Prostate gland (tissue), 2 donors: ENCODE data around the gene CYP2A7.
"Not testable (repeated sequence)": the region's sequence is repeated elsewhere in the genome, so short reads cannot be mapped to it uniquely, and the experiment has no call there.

Experiments used
- CTCF ChIP-seq, 4 experiments: fragments of 200-600 bp in 2 of 4; fragments of 450-650 bp in 2 of 4; sonication (generic) in 2 of 4; IDR thresholded peaks; 1 replicate in 3 of 4; 2 replicates in 1 of 4; pipeline ENCODE4 v1.5.1; 2016 to 2019; ENCODE audit warnings: antibody characterized with exemption in 4 of 4, mild to moderate bottlenecking in 2 of 4, moderate library complexity in 2 of 4
- POLR2A ChIP-seq: fragments of 450-650 bp; IDR thresholded peaks from one replicate; pipeline ENCODE4 v1.6.1; 2016; ENCODE audit warnings: antibody characterized with exemption, mild to moderate bottlenecking
- POLR2AphosphoS5 ChIP-seq: sonication (generic); formaldehyde crosslinking; IDR thresholded peaks from one replicate; pipeline ENCODE4 v1.6.1; 2017; ENCODE audit warnings: antibody characterized with exemption

- not testable (repeated sequence) for TF ChIP-seq CTCF (IDR thresholded peaks at IDR 0.05); POLR2A; POLR2AphosphoS5
Observed at GRCh38 chr19:40826699-40827385, 55.2 kb downstream of the CYP2A7 start.
